PC-3 (cell line): Measurements from ENCODE around the gene SLC39A11. TPM values are rescaled to one million over a fixed set of nuclear protein-coding genes. Genes with fewer than 3 reads are reported as not detected.

Experiments used
- ATAC-seq: fragments of 200-7000 bp; cut with Tn5 transposase; 2 replicates; pipeline ENCODE4 v1.9.1; 2020; ENCODE audit warnings: mild to moderate bottlenecking, moderate library complexity
- BruUV-seq: library from RNA; stranded (reverse); fragments of 400-500 nt; replicated peaks from 2 replicates; lab custom pipeline; 2021; lab: Mats Ljungman, UMichigan
- CTCF ChIA-PET: fragments of 300-600 bp; sonication (Branson Sonifier 250); formaldehyde crosslinking; loops from one replicate; lab custom pipeline; 2022; ENCODE audit warnings: antibody characterized with exemption; lab: Charles Lee
- POLR2A ChIA-PET: fragments of 300-600 bp; sonication (Branson Sonifier 250); formaldehyde crosslinking; loops from one replicate; lab custom pipeline; 2022; ENCODE audit warnings: antibody characterized with exemption; ENCODE audit not compliant: unreplicated experiment; lab: Charles Lee
- DNase-seq: peaks from one replicate; pipeline ENCODE4 v3.0.0-alpha.2; 2015
- H2AFZ ChIP-seq: fragments of 300-600 bp; sonication (generic); 2 replicates; pipeline ENCODE4 v1.6.0; 2016; ENCODE audit warnings: antibody characterized with exemption, low read length
- H3F3A ChIP-seq: fragments of 300-600 bp; sonication (generic); one replicate; pipeline ENCODE4 v1.6.0; 2017; ENCODE audit warnings: antibody characterized with exemption, low read length, control low read depth, mild to moderate bottlenecking; ENCODE audit not compliant: unreplicated experiment
- H3K27ac ChIP-seq: fragments of 300-600 bp; sonication (generic); 2 replicates; pipeline ENCODE4 v1.5.1; 2016; ENCODE audit warnings: mild to moderate bottlenecking, low read length
- H3K27me3 ChIP-seq: fragments of 300-600 bp; sonication (generic); 2 replicates; pipeline ENCODE4 v1.6.1; 2016; ENCODE audit warnings: low read length, mixed read lengths
- H3K36me3 ChIP-seq: fragments of 300-600 bp; sonication (generic); 2 replicates; pipeline ENCODE4 v1.6.1; 2016; ENCODE audit warnings: low read depth, mixed run types, low read length, mixed read lengths
- H3K4me1 ChIP-seq: fragments of 300-600 bp; sonication (generic); 2 replicates; pipeline ENCODE4 v1.5.1; 2016; ENCODE audit warnings: low read length; ENCODE audit not compliant: insufficient read depth
- H3K4me2 ChIP-seq: fragments of 300-600 bp; sonication (generic); 2 replicates; pipeline ENCODE4 v1.6.0; 2016; ENCODE audit warnings: low read length
- H3K4me3 ChIP-seq: fragments of 300-600 bp; sonication (generic); 2 replicates; pipeline ENCODE4 v1.5.1; 2016; ENCODE audit warnings: mild to moderate bottlenecking, low read length, mixed read lengths
- H3K79me2 ChIP-seq: fragments of 300-600 bp; sonication (generic); 2 replicates; pipeline ENCODE4 v1.6.1; 2017; ENCODE audit warnings: low read length, mixed read lengths
- H3K9ac ChIP-seq: fragments of 300-600 bp; sonication (generic); 2 replicates; pipeline ENCODE4 v1.6.0; 2016; ENCODE audit warnings: mild to moderate bottlenecking, low read length
- H3K9me2 ChIP-seq: fragments of 300-600 bp; sonication (generic); replicated peaks from 2 replicates; pipeline ENCODE4 v1.6.1; 2016; ENCODE audit warnings: mixed run types, low read length, mixed read lengths
- H3K9me3 ChIP-seq: fragments of 300-600 bp; sonication (generic); 2 replicates; pipeline ENCODE4 v1.6.1; 2016; ENCODE audit warnings: low read length, mixed read lengths
- H4K20me1 ChIP-seq: fragments of 300-600 bp; sonication (generic); 2 replicates; pipeline ENCODE4 v1.6.1; 2016; ENCODE audit warnings: low read length, mixed read lengths
- EZH2 ChIP-seq: fragments of 300-600 bp; sonication (generic); IDR thresholded peaks from one replicate; pipeline ENCODE4 v1.6.1; 2017; ENCODE audit warnings: antibody characterized with exemption, mild to moderate bottlenecking, low read length; ENCODE audit not compliant: unreplicated experiment
- EZH2phosphoT487 ChIP-seq: fragments of 300-600 bp; sonication (generic); IDR thresholded peaks from 2 replicates; pipeline ENCODE4 v1.6.1; 2018; ENCODE audit warnings: mild to moderate bottlenecking, antibody characterized with exemption, low read length, borderline replicate concordance
- intact Hi-C: fragments of 100-400 bp; cut with micrococcal nuclease; formaldehyde crosslinking; loops from 2 replicates; pipeline ENCODE4 v1.9.0; 2023
- total RNA-seq: library from RNA; depleted of rRNA; stranded (reverse); fragments of >200 nt; gene quantifications from 2 replicates; pipeline ENCODE4 v1.2.3, GENCODE V29; 2014
- TF ChIP-seq, protein P1 (sequence below): fragments of 300-600 bp; sonication (generic); conservative IDR thresholded peaks from 2 replicates; pipeline ENCODE4 v1.5.1; 2017; ENCODE audit warnings: antibody characterized with exemption, low read depth, mild to moderate bottlenecking, low read length

Gene SLC39A11
- total RNA-seq, 1 experiment from 2014 or later, result 37.7 TPM

DNA sequence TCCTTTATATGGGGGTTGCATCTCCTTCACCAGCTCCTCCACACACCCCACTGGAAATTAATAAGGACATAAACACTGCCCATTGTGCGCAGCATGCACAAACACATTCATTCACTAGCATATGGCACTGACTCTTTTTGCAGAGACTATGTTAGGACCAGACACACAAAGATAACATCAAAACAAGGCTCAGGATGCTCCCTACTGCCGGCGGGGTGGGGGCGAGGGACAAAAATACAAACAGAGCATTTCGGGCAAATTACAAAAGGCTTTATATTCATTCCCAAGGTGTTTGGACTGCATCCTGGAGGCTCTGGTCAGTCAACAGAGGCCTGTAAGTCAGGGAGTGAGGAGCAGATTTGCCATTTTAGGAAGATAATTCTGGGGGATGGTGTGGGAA is 299.7 kb downstream of the SLC39A11 start:
- no peak overlapping the region for H3K4me2 ChIP-seq
- BruUV-seq, result no TSS peak
- no peaks in the 10 kb centered on the region for H3K36me3 ChIP-seq
- H3K9ac ChIP-seq, result no peak overlapping the region
- no peak overlapping the region for H3K27ac ChIP-seq
- H3K9me2 ChIP-seq, result no peaks in the 10 kb centered on the region
- no peaks in the 10 kb centered on the region for H4K20me1 ChIP-seq
- ChIA-PET POLR2A (no interaction called here), CTCF (no interaction called here)
- H3F3A ChIP-seq, result no peaks in the 10 kb centered on the region
- no peaks in the 10 kb centered on the region for H3K79me2 ChIP-seq
- ATAC-seq (no peak), DNase-seq (no peak)
- no peaks in the 10 kb centered on the region for H3K4me1 ChIP-seq
- H3K4me3 ChIP-seq, result no peak overlapping the region
- intact Hi-C loops, result no loop called here
- TF ChIP-seq EZH2phosphoT487, result no peak
- no peak for TF ChIP-seq EZH2
- no peaks in the 10 kb centered on the region for H3K27me3 ChIP-seq
- H3K9me3 ChIP-seq, result no peaks in the 10 kb centered on the region; the same call in 1 of the 2 replicates
- no peak overlapping the region for H2AFZ ChIP-seq

DNA sequence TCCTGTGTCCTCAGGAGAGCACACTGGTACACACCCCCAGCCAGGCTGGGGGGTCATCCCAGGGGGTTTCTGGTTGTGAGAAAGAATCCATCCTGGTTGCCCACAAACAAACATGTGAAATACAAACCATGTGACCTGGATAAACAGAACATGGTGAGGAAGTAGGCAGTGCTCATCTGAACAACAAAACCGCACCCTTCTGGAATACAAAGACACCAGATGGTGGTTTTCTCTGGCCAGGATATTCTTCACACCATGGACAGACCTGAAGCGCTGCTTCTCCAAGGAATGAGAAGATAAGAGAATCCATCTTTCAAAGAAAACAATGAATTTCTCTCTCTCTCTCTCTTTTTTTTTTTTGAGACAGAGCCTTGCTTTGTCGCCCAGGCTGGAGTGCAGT is 302.3 kb downstream of the SLC39A11 start:
- DNase-seq (no peak), ATAC-seq (no peak)
- Histone ChIP-seq H3K4me3 (no peak overlapping the region), H3K27me3 (no peaks in the 10 kb centered on the region), H3K9me3 (no peaks in the 10 kb centered on the region; the same call in 1 of the 2 replicates), H3K27ac (no peak overlapping the region), H3K9me2 (no peaks in the 10 kb centered on the region), H3K36me3 (no peaks in the 10 kb centered on the region), H3K9ac (no peak overlapping the region), H3K4me2 (no peak overlapping the region), H2AFZ (no peak overlapping the region), H3K4me1 (no peaks in the 10 kb centered on the region), H3F3A (no peaks in the 10 kb centered on the region), H4K20me1 (no peaks in the 10 kb centered on the region), H3K79me2 (no peaks in the 10 kb centered on the region)
- BruUV-seq, result no TSS peak
- TF ChIP-seq, protein P1, sequence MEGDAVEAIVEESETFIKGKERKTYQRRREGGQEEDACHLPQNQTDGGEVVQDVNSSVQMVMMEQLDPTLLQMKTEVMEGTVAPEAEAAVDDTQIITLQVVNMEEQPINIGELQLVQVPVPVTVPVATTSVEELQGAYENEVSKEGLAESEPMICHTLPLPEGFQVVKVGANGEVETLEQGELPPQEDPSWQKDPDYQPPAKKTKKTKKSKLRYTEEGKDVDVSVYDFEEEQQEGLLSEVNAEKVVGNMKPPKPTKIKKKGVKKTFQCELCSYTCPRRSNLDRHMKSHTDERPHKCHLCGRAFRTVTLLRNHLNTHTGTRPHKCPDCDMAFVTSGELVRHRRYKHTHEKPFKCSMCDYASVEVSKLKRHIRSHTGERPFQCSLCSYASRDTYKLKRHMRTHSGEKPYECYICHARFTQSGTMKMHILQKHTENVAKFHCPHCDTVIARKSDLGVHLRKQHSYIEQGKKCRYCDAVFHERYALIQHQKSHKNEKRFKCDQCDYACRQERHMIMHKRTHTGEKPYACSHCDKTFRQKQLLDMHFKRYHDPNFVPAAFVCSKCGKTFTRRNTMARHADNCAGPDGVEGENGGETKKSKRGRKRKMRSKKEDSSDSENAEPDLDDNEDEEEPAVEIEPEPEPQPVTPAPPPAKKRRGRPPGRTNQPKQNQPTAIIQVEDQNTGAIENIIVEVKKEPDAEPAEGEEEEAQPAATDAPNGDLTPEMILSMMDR, result no peak
- no peak for TF ChIP-seq EZH2phosphoT487
- no peak for TF ChIP-seq EZH2
- intact Hi-C loops, result no loop called here
- ChIA-PET POLR2A (no interaction called here), CTCF (no interaction called here)

DNA sequence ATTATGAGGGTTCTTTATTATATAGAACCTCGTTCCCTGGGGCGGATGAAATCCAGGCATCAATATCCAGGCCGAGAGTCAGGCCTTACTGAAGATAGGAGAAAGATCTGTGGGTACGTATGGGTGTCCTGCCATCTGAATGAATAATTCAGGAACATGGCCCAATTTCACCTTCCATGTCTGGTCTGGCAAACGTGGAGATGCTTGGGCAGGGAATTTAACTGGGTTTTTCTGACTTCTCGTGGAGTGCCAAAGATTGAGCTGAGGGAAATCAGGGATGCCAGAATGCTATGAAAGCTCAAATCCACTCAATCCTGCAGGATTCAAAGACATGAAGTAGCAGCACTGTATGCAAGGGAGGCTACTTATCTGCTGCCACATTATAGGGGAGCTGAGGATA is 302.8 kb downstream of the SLC39A11 start:
- Histone ChIP-seq H3K27me3 (no peaks in the 10 kb centered on the region), H3K4me1 (no peaks in the 10 kb centered on the region), H3K9me3 (no peaks in the 10 kb centered on the region; the same call in 1 of the 2 replicates), H3K4me3 (no peak overlapping the region), H3K79me2 (no peaks in the 10 kb centered on the region), H3K9me2 (no peaks in the 10 kb centered on the region), H3K9ac (no peak overlapping the region), H3K36me3 (no peaks in the 10 kb centered on the region), H3K4me2 (no peak overlapping the region), H4K20me1 (no peaks in the 10 kb centered on the region), H2AFZ (no peak overlapping the region), H3K27ac (no peak overlapping the region), H3F3A (no peaks in the 10 kb centered on the region)
- DNase-seq (no peak), ATAC-seq (no peak)
- intact Hi-C loops, result no loop called here
- no TSS peak for BruUV-seq
- TF ChIP-seq, protein P1, result no peak
- no peak for TF ChIP-seq EZH2
- TF ChIP-seq EZH2phosphoT487, result no peak
- CTCF ChIA-PET, result no interaction called here
- POLR2A ChIA-PET, result no interaction called here
